Duodenal mucosa (tissue), 2 donors: Measurements from ENCODE around the gene INF2.
A peak's percentile ranks its signal among the peaks of the same experiment; 100 is the strongest.

ENCODE experiments used
- H3K27ac ChIP-seq: one replicate; pipeline ENCODE4 v1.7.0; 2013; ENCODE audit warnings: low read depth, low read length
- H3K27me3 ChIP-seq, 2 donors: one replicate each; pipeline ENCODE4 v1.7.0; 2013; ENCODE audit warnings: low read length in 2 of 2, control low read depth in 1 of 2; ENCODE audit not compliant: insufficient read depth in 2 of 2, control insufficient read depth in 1 of 2
- H3K36me3 ChIP-seq, 2 donors: one replicate each; pipeline ENCODE4 v1.7.0; 2013; ENCODE audit warnings: low read length in 2 of 2, control low read depth in 1 of 2; ENCODE audit not compliant: insufficient read depth in 2 of 2, control insufficient read depth in 1 of 2
- H3K4me1 ChIP-seq, 2 donors: one replicate each; pipeline ENCODE4 v1.7.0; 2013; ENCODE audit warnings: low read length in 2 of 2, control low read depth in 1 of 2; ENCODE audit not compliant: insufficient read depth in 2 of 2, control insufficient read depth in 1 of 2
- H3K4me3 ChIP-seq, 2 donors: one replicate each; pipeline ENCODE4 v1.7.0; 2013; ENCODE audit warnings: low read length in 2 of 2, low read depth in 1 of 2
- H3K9ac ChIP-seq, 2 donors: one replicate each; pipeline ENCODE4 v1.7.0; 2013; ENCODE audit warnings: low read length in 2 of 2, low read depth in 1 of 2
- H3K9me3 ChIP-seq, 2 donors: one replicate each; pipeline ENCODE4 v1.7.0; 2013; ENCODE audit warnings: low read length in 2 of 2, control low read depth in 1 of 2; ENCODE audit not compliant: control insufficient read depth in 1 of 2

Gene INF2

DNA sequence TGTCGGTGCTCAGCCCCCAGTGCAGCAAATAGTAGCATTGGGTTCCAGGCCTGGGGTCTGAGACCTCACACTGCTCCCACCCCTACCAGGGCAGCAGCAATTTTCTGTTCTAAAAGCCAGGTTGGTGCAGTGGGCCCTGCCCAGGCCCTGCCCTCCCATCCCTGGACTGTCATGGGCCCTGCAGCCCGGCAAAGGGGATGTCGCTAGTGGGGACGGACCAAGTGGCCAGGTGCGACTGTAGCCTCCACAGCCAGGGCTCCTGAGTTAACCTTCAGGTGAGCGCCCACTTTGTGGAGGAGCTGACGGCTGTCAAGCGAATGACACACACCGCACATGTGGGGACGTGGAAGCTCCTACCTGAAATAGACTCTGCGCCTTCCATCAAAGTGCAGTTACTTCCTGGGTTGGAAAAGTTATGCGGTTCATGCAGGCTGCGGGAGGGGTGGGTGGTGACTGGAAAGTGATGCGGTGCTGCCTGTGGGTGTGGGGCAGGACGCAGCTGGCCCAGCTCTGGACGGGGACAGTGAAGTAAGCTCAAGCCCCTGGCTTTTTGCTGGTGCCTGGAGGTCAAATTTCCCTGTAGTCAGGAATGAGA lies 1.5 kb downstream of the INF2 start:
- H3K27ac ChIP-seq: no peak overlapping the region
- peaks cover 36 to 70% of the 10 kb centered on the region in 2 donors for H3K4me1 ChIP-seq
- H3K9ac ChIP-seq: peak overlapping the region; percentile 79 to 97

DNA sequence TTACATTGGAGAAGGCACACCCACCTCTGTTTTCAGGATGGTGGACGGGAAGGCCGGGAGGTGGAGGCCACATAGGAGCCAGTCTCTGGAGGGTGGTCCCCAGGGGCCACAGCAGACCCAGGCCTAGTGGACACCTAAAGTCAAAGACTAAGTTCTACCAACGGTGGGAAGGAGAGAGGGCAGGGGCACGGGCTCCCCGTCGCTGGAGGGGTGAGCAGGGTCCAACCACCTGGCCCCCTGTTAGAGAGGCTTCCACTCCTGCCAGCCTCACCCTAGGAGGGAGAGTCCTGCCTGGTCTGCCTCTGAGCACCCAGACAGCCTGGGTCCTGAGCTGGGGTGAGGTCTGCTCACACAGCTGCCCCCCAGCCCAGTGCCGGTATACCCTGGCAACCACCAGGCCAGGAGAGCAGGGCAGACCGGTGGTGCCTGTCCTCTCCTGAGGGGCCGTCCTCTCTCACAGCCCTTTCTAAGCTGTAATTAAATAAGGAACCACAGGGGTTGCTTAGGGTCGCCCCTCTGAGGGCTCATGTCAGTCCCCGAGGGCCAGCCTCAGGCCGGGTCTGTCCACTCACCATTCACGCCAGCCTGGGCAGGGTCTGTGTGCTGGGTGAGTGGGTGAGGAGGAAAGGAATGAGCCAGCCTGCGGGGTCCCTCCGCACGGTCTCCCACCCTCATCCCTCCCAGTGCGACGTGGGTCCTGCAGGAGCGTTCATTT lies 2.3 kb downstream of the INF2 start:
- H3K4me1 ChIP-seq: peaks cover 32 to 68% of the 10 kb centered on the region in 2 donors
- no peaks in the 10 kb centered on the region for H3K9me3 ChIP-seq
- no peaks in the 10 kb centered on the region for H3K27me3 ChIP-seq
- peaks cover 8 to 22% of the 10 kb centered on the region in 2 donors for H3K36me3 ChIP-seq
- peak overlapping the region; percentile 89 to 94 for H3K4me3 ChIP-seq
- H3K27ac ChIP-seq: no peak overlapping the region
- peak overlapping the region in 1 of 2 donors; percentile 97 for H3K9ac ChIP-seq

More for the DNA sequence above, 1.5 kb downstream of the INF2 start:
- no peaks in the 10 kb centered on the region for H3K27me3 ChIP-seq
- H3K9me3 ChIP-seq: no peaks in the 10 kb centered on the region
- H3K36me3 ChIP-seq: peaks cover 4 to 17% of the 10 kb centered on the region in 2 donors
- peak overlapping the region; percentile 89 to 94 for H3K4me3 ChIP-seq

DNA sequence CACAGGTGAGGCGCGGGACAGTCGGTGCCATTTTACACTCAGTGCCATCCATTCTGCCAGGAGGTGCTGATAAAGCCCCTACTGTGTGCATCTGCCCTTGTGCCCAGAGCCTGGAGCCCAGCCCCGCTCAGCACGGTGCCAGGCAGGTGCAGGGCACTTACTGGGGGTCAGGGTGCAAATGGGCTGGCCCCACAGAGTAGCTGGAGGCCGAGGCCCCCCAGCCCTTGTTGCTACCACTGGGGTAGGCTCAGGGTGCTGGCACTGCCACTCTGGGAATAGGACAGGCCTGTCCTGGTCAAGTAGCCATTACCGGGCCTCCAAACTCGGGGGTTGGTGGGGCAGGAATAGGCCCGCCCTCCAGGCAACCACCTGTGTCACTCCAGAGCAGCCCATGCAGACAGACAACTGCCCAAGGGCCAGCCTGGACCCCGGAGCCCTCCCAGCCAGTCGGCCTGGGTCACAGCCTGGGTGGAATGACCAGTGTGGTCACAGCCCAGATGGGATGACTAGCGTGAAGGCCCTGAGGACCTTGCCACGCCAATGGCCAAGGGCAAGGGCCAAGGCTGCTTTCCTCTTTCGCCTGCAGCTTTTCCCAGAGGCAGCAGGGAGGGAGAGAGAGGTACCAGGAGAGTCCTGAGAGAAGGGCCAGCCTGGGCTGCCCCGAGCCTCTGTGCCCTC lies 3.0 kb downstream of the INF2 start:
- Histone ChIP-seq H3K4me3 (no peak overlapping the region), H3K36me3 (peaks cover 8 to 22% of the 10 kb centered on the region in 2 donors), H3K9ac (no peak overlapping the region), H3K27ac (no peak overlapping the region), H3K9me3 (no peaks in the 10 kb centered on the region), H3K27me3 (no peaks in the 10 kb centered on the region), H3K4me1 (peaks cover 26 to 68% of the 10 kb centered on the region in 2 donors)

DNA sequence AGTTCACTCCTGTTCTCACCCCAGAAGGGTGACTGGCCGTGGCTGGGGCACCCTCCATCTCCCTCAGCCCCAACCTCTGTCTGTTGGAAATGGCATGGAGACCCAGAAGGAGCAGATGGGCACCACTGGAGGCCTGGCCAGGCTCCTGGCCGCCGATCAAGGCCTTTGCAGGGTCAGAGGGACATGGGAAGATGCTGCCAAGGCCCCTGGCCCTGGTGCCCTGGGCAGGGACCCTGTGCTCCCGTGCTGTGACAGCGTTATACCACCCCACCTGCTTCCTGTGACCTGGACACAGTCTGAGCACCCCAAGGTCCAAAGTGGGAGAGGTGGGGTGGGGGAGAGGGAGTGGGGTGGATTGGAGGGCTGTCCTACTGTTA lies 3.5 kb downstream of the INF2 start:
- Histone ChIP-seq H3K4me1 (peaks cover 21 to 65% of the 10 kb centered on the region in 2 donors), H3K36me3 (peaks cover 8 to 22% of the 10 kb centered on the region in 2 donors), H3K27me3 (no peaks in the 10 kb centered on the region), H3K9me3 (no peaks in the 10 kb centered on the region), H3K27ac (no peak overlapping the region), H3K4me3 (no peak overlapping the region), H3K9ac (no peak overlapping the region)

DNA sequence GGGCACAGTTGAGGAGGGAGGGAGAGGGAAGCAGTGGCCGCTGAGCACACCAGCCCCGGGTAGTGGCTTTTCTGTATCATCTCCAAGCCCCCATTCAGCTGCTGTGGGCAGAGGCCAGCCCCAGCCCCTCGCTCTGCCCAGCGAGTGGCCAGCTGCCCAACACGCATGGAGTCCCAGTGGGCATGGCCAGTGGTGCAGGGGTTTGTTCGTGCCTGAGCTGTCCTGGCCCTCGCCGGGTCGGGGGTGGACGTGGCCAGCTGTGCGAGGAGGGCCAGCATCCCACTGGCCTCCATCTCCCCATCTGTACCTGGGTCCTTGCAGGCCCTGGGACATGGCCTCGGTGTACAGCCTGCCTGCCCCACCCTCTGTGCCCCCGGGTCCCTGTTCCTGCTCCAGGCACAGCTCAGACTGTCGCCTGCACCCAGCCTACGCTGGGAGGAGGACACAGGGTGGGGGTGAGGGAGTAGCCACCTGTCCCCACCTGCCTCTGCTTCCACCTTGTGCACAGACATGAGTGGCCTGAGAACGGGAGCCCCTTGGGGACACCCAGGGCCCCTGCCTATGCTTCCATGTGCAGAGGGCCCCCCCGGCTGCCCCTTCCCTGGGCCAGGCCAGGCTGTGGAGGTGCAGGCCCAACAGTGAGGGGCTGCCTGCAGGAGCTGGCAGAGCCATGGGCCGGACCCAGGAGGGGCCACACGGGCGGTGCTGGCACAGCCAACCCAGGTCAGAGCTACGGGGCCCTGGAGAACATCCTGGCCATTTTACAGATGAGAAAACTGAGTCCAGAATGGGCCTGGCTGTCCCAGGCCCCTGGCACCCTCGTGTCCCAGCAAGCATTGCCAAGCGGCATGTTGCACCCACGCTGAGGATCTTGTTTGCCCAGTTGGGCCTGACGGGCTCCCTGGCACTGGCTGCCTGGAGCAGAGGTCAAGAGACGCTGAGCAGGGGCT lies 4.3 kb downstream of the INF2 start:
- H3K27ac ChIP-seq: no peak overlapping the region

DNA sequence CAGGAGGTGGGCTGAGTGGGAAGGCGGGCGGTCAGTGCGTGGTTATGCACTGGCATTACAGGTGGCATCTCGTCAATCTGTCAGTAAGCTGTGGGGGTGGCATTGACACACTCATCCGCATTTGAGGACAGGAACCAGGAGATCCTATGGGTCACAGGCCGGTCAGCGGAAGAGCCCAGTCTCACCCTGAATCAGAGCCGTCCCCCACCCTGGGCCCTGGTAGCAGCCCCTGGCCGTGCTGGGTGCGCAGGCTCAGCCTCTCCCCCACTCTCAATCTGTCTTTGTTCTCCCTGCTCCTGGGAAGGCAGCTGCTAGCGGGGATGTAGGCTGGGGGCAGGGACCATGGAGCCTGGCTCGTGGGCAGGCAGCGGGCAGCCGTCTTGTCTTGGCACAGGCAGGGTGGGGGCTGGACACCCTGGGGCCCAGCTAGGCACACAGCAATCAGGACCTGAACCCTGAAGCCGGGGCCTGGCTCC lies 5.1 kb downstream of the INF2 start:
- H3K27me3 ChIP-seq: no peaks in the 10 kb centered on the region
- peaks cover 12 to 52% of the 10 kb centered on the region in 2 donors for H3K4me1 ChIP-seq
- H3K9me3 ChIP-seq: no peaks in the 10 kb centered on the region
- no peak overlapping the region for H3K9ac ChIP-seq
- H3K36me3 ChIP-seq: peaks cover 8 to 22% of the 10 kb centered on the region in 2 donors
- no peak overlapping the region for H3K4me3 ChIP-seq
- H3K27ac ChIP-seq: no peak overlapping the region

More for the DNA sequence above, 4.3 kb downstream of the INF2 start:
- peaks cover 8 to 22% of the 10 kb centered on the region in 2 donors for H3K36me3 ChIP-seq
- peaks cover 13 to 56% of the 10 kb centered on the region in 2 donors for H3K4me1 ChIP-seq
- no peak overlapping the region for H3K9ac ChIP-seq
- H3K4me3 ChIP-seq: no peak overlapping the region
- H3K27me3 ChIP-seq: no peaks in the 10 kb centered on the region
- no peaks in the 10 kb centered on the region for H3K9me3 ChIP-seq

DNA sequence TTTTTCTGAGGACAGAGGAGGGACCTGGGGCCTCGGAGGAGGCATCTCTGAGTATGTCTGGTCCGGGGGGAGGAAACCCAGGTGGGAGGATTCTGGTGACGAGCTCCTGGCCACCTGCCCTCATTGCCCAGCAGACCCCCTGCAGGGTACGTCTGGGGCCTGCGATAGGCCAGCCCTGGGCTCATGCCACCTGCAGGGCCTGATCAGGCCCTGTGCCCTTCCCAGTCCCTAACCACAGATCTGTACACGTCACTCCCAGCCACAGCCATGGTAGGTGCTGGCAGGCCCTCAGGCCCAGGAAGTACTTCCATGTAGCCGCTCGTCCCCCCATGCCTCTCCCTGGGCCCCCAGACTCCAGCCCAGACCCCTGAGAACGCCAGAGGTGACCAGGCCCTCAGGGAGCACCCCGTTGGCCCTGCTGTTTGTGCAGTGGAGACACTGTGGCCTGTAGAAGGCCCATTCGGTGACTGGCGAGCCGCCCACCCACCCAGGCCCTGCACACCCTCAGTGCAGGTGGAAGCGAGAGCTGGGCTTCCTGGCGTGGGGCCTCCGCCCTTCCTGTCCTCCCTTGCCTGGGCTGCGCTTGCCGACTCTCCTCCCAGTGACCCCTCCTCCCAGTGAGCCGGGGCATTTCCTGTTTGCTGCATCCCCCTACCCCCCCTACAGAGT lies 5.7 kb downstream of the INF2 start:
- Histone ChIP-seq H3K4me1 (peaks cover 12 to 50% of the 10 kb centered on the region in 2 donors), H3K27ac (no peak overlapping the region), H3K9ac (no peak overlapping the region), H3K4me3 (no peak overlapping the region), H3K9me3 (no peaks in the 10 kb centered on the region), H3K27me3 (no peaks in the 10 kb centered on the region), H3K36me3 (peaks cover 8 to 22% of the 10 kb centered on the region in 2 donors)

DNA sequence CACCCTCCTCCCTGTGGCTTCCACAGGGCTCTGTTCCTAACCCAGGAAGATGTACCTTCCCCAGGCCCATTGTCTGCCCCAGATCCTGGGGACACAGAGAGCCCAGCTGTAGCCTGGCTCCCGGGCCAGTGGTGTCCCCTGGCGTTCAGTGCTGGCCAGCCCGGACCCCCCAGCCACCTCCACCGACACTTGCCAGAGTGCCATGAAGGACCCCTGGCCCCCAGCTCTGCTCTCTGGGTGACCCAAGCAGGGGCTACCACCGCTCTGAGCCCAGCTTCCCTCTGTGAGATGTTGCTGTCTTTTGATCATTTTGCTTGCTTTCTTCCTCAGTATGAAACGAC lies 6.2 kb downstream of the INF2 start:
- no peak overlapping the region for H3K4me3 ChIP-seq
- peaks cover 8 to 22% of the 10 kb centered on the region in 2 donors for H3K36me3 ChIP-seq
- no peak overlapping the region for H3K9ac ChIP-seq
- H3K4me1 ChIP-seq: peaks cover 10 to 45% of the 10 kb centered on the region in 2 donors
- H3K27me3 ChIP-seq: no peaks in the 10 kb centered on the region
- H3K9me3 ChIP-seq: no peaks in the 10 kb centered on the region
- H3K27ac ChIP-seq: no peak overlapping the region

DNA sequence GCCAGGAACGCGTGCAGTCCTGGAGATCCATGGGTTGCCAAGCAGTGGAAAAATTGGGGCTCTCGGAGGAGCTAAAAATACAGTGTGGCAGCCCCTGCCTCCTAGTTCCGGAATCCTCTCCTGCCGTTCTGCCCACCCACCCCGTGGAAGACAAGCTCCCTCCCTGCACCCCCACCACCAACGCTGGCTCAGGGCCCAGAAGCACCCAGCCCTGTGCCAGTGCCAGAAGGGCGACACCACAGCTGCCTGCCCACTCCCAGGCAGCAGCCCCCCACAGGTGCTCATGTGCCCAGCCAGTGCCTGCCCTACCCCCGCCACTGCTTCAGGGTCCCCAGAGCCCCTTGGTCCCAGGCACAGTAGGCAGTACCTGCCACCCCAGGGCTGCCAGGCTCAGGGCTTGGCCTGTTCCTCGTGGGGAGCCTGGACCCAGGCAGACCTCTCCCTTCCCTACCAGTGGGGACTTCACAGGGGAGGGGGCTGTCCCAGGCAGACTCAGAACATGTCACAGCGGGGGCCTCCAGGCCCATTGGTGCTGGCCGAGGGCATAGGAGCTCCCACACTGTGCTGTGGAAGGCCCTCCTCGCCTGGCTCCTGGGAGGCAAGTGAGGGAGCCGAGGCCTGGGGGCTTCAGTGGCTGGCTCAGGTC lies 7.4 kb downstream of the INF2 start:
- Histone ChIP-seq H3K4me1 (peaks cover 0 to 34% of the 10 kb centered on the region in 2 donors), H3K4me3 (no peak overlapping the region), H3K27me3 (no peaks in the 10 kb centered on the region), H3K9me3 (no peaks in the 10 kb centered on the region), H3K9ac (no peak overlapping the region), H3K36me3 (peaks cover 8 to 31% of the 10 kb centered on the region in 2 donors), H3K27ac (no peak overlapping the region)
